Transverse colon (tissue), 3 donors: ENCODE measurements around the gene LRRD1.

Source experiments
- CTCF ChIP-seq, 5 experiments: fragments of 200-600 bp in 3 of 5; fragments of 450-650 bp in 2 of 5; sonication (generic) in 3 of 5; IDR thresholded peaks; 1 replicate in 2 of 5; 2 replicates in 3 of 5; pipeline ENCODE4 v1.5.1; 2016 to 2017; ENCODE audit warnings: antibody characterized with exemption in 5 of 5, inconsistent platforms in 3 of 5, mild to moderate bottlenecking in 2 of 5, moderate library complexity in 1 of 5
- EP300 ChIP-seq: sonication (generic); formaldehyde crosslinking; IDR thresholded peaks from one replicate; pipeline ENCODE4 v1.6.1; 2017; ENCODE audit warnings: antibody characterized with exemption, low read depth

GRCh38 chr7:92116949-92117348 lies 62.0 kb downstream of the LRRD1 start:
- TF ChIP-seq CTCF (IDR thresholded peaks at IDR 0.05) (no peak), EP300 (no peak)
